ENCODE data around the gene SYAP1.
"Not testable (repeated sequence)": the region's sequence is repeated elsewhere in the genome, so short reads cannot be mapped to it uniquely, and the experiment has no call there.

Gene SYAP1

DNA sequence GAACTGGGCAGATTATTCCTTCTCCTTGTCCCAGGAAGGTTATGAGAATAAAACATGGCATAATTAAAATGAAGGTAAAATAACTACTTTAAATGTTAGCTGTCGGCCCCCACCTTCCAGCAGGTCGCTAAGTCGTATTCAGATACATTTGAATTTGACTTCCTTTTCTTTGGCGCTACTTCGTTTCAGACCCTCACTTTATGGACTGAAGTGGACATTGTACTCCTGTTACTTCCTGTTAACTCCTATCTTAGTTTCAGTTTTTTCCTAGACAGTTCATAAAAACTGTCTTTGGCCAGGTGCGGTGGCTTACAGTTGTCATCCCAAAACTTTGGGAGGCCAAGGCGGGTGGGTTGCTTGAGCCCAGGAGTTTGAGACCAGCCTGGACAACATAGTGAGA lies 5.7 kb downstream of the SYAP1 start:
- DNase-seq (ENCODE audit: low read depth in 2 of 2): no peak

DNA sequence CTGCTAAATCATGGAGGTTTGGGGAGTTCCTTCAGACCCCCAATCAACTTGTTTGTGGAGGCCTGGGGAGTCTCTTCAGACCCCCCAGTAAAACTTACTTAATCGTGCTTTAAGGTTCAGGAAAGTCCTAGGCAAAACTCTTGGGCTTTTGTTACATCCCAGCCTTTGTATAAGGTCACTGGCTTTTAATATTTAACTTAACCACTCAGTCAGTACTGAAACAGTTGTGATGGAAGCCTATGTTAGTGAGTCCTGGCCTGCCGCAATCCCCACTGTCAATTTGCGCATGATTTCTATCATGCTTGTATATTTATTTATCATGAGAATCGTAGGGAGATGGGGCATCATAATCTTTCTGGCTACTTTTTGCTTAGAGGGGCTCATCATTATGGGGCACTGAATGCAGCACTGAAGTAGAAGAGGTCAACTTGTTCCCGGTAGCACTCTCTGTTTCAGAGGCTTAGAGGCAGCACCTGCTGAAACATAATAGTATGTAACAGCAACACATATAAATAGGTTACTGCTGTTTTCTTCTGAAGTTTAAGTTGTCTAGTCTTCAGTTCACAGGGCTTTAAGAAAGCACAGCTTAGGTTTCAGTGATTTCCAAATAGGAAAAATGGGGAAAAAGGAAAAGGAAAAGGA lies 7.1 kb downstream of the SYAP1 start:
- DNase-seq (ENCODE audit: low read depth in 2 of 2): not testable (repeated sequence)

DNA sequence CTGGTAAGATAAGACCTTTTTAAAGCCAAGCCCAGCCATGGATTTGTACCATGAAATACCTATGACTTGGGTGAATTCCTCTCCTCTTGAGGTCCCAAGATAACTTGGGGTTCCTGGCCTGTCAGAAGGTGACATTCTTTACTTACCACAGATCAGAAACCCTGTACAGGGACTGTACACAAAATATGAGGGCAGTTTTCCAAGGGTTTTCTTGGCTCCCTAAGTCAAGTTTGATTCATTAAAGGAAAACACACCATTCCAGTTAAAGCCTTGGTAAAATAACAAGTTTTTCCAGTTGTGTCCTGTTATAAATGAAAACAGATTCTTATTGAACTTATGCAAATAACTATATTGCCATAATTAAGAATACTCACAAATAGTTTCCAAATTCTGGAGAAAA lies 8.2 kb downstream of the SYAP1 start:
- no peak for DNase-seq (ENCODE audit: low read depth in 2 of 2)

DNA sequence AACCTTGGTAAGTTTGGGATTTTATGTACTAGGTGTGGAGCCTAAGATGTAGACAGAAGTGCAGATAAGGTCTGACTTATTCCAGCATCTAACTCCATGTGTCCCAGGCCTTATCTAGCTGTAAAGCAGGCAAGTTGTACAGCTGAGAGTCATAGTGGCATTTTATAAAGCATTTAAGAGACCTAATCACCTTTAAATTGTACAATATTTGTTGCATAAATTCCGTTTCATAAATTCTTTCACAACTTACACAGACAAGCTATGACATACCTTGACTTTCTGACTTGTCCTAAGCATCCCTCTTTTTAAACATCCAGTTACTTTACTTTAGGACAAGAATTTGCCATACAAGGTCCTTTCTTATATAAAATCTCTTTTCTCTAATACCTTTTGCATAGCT lies 11.0 kb downstream of the SYAP1 start:
- no peak for DNase-seq (ENCODE audit: low read depth in 2 of 2)

DNA sequence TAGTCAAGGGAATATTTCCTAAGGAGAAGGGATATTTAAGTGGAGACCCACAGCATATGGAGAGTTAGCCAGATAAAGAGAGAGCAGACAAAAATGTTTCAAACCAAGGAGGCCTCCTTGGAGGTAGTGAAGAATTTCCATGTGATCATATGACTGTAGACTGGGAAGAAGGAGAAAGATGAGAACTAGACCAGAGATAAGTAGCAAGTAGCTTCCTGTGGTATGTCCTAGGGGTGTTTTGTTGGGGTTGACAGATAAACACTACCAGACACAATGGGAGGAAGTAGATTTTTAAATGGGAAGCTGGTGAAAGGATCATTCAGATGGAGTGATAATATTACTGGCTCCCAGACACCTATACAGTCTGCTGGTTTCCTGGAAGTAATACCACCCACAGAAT lies 13.6 kb downstream of the SYAP1 start:
- no peak for DNase-seq (ENCODE audit: low read depth in 2 of 2)

DNA sequence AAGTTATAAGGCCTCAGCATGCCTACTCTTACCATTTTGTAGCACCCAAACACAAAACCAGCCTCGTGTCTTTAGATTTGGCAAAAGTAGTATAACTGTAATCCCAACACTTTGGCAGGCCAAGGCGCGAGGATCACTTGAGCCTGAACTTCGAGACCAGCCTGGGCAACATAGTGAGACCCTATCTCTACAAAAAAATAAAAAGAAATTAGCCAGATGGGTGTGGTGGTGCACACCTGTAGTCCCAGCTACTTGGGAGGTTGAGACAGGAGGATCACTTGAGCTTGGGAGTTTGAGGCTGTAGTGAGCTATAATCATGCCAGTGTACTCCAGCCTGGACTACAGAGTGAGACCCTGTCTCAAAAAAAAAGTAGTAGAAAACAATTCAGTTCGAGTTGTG lies 17.6 kb downstream of the SYAP1 start:
- no peak for DNase-seq (ENCODE audit: low read depth in 2 of 2)

DNA sequence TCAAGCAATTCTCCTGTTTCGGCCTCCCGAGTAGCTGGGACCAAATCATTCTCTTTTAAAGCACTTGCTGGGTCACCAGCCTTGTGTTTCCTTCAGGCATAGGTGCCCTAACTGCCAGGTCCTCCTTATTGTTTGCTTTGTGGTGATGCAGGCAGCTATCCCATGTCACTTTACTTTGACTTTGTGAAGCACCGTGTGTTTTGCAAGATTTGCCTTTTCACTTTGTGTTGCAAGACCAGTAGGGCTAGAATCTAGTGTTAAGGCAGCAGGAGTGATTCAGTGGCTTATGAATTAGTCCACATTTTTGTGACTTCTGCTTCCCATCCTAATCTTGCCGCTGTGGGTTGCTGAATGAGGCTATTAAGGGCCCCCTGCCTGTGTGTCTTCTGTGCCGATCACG lies 20.2 kb downstream of the SYAP1 start:
- DNase-seq (ENCODE audit: low read depth in 2 of 2): no peak

DNA sequence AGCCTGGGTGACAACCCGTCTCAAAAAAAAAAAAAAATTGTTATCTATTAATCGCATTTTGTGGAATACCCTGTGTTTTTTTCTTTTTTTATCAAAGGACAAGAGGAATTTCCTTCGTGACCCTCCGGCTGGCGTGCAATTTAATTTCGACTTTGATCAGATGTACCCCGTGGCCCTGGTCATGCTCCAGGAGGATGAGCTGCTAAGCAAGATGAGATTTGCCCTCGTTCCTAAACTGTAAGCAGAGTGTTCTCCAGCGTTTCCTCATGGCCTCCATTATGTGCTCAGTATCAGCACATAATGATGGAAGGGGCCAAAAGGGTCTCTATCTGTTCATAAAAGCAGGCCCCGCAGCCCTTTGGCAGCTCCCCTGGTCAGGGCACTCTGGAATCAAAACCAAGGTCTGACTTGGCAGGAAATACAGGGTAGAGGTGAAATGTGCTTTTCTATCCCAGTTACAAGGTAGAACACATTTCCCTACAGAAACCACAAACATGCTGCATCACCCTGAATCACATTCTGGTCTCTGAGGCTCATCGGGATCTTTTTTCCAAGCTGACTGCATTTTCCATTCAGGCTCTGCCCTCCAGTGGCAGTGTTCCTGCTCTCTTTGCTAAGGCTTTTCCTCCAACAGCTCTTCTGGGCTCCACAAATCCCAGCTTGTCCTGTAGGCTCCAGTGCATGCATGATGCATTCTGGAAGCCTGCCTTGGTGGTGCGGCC lies 24.4 kb downstream of the SYAP1 start:
- no peak for DNase-seq (ENCODE audit: low read depth in 2 of 2)

DNA sequence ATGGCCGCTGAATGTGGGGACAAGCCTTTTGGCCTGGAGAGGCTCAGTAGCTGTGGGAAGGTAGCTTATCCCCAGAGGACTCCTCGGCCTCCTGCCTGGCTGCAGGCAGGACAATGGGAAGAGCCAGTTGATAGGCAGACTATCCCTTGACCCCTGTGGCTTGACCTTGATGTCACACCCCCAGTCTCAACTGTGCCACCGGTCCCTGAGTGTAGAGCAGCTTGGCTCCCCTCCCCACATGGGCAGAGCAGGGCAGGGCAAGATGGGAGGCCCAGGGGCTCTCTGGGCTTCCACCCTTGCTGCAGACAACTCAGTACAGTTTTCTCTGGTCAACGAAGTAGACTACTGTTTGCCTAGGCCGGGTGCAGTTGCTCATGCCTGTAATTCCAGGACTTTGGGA lies 25.7 kb downstream of the SYAP1 start:
- DNase-seq (ENCODE audit: low read depth in 2 of 2): no peak

DNA sequence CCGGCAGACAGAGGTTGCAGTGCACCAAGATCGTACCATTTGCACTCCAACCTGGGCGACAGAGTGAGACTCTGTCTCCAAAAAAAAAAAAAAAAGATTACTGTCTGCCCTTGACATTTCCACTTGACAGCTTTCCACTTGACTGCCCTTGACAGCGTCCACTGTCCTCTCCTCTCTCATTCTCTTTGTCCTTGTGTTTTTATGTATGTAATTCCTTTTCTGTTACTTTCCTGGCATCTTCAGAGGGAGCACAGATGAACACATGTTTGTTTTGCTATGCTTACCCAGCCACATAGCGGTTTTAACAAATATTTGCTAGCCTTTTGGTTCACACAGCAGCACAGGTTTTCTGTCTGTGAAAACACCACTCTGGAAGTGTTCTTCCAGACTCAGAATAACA lies 26.2 kb downstream of the SYAP1 start:
- DNase-seq (ENCODE audit: low read depth in 2 of 2): no peak

DNA sequence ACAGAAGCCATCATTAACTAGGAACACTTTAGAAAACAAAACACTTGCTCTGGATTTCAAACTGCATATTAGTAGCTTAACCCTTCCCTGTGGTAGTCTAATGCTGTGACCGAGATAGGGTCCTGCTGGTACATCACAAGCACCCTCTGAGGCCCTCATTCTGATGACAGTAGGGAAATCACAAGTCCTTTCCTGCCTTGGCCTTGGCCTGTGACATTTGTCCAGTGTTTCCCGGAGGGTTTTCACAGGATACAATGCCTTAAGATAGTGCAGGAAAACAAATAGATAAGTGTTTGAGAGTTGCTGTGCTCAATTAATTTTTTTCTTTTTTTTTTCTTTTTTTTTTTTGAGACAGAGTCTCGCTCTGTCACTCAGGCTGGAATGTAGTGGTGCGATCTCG lies 29.0 kb downstream of the SYAP1 start:
- DNase-seq (ENCODE audit: low read depth in 2 of 2): no peak

DNA sequence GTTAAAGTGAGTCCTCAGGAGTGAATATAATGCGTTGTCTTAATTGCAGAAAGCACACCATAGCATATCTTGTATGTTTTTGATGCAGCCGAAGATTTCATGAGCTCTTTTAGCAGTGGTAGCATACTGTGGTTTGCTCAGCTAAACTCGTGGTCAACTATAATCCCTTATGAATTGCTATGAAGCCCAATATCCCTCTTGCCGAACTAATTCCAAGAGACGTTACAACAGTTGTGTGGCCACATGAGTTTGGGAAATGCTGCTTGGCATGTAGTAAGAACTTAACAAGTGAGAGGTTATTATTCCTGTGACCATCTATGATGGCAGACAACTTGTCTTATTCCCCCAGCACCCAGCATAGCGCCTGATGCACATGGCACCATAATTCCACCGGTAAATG lies 30.7 kb downstream of the SYAP1 start:
- DNase-seq (ENCODE audit: low read depth in 2 of 2): no peak

DNA sequence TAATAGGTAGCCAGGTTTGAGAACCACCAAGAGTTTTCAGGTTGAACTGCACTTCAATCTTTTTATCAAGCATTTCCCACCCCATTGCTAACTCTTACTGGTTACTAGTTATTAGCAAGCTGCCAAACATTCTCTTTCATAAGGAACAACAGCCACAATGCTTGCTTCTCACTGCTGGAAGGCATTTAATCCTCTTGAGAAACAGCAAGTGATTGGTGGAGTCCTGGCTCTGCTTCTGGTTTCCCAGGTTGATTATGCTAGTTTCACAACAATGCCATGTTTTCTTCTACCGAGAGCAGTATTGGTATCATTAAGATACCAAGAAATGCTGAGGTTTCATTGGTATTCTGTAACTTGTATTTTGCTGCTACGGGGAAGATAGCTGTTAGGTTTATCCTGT lies 34.6 kb downstream of the SYAP1 start:
- DNase-seq (ENCODE audit: low read depth in 2 of 2): no peak

DNA sequence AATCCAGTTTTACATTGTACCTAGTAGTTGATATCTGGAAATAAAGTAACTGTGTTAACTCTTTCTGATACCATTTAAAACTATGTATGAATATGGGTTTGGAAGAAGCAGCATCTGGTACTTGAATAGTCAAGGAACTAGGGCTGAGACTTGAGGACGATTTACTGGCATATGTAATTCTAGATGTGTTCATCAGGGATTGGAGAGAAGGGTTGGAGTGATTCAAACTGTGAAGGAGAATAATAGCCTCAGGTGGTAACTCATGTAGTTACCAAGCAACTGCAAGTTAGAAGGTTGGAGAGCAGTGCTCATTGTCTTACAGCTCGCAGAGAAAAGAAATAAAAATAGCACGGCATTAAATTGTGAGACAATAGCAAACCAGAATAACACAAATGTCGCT lies 37.3 kb downstream of the SYAP1 start:
- DNase-seq (ENCODE audit: low read depth in 2 of 2): no peak

DNA sequence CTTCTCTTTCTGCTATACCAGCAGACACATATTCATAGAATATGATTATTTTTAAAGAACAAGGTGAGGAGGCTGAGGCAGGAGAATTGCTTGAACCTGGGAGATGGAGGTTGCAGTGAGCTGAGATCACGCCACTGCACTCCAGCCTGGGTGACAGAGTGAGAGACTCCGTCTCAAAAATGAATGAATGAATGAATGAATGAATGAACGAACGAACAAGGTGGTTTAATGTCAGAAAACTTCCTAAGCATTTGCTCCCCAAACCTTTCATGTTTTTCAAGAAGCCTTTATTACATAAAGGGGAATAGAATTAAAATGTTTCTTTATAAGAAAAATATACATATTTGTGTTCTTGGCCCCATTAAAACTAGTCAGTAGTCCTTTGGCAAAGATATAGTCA lies 42.1 kb downstream of the SYAP1 start:
- DNase-seq (ENCODE audit: low read depth in 2 of 2): not testable (repeated sequence)

DNA sequence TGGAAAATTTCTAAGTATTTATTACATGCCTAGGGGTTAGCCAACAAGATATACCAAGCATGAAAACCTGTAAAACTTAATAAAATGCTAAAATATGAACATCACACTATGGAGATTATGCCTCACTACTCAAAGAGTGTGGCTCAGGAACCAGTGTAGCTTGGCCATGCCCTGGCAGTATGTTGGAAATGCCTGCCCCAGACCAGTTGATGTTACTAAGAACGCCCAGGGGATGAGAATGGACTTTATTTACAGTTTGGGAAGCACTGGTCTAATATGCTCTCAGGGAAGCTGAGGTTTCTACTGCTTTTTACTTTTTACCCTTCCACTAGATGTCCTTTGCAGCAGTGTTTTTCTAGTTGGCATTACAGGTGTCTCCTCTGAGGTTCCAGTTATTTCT lies 43.2 kb downstream of the SYAP1 start:
- no peak for DNase-seq (ENCODE audit: low read depth in 2 of 2)

DNA sequence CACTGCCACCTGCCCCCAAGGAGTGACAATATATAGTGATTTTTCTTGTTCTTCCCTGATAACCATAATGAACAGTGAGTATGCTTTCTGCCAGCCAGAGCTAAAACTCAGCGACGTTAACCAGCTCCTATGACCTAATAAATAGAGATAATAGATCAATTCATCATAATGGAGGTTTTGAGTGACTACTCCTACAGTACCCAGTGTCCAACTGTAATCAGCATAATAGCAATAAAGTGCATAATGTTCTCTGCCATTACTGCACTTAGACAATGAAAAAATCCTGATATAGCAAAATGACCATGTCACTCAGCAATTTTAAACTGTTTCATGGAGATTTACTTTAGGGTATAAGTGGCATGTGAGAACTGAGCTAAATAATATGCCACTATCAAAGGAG lies 46.2 kb downstream of the SYAP1 start:
- no peak for DNase-seq (ENCODE audit: low read depth in 2 of 2)

DNA sequence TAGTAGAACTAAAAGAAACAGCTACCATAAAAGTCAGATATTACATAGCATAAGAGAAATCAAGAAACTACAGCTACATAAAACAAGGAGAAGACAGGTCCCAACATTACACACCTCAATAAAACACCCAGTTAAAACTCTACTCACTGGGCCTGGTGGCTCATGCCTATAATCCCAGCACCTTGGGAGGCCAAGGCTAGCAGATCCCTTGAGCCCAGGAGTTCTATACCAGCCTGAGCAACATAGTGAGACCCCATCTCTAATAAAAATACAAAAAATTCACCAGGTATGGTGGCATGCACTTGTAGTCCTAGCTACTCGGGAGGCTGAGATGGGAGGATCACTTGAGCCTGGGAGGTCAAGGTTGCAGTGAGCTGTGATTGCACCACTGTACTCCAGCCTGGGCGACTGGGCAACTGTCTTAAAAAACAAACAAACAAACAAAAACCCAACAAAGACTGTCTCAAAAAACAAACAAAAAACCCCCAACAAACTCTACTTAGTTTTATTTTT lies 51.6 kb downstream of the SYAP1 start:
- DNase-seq (ENCODE audit: low read depth in 2 of 2): no peak

DNA sequence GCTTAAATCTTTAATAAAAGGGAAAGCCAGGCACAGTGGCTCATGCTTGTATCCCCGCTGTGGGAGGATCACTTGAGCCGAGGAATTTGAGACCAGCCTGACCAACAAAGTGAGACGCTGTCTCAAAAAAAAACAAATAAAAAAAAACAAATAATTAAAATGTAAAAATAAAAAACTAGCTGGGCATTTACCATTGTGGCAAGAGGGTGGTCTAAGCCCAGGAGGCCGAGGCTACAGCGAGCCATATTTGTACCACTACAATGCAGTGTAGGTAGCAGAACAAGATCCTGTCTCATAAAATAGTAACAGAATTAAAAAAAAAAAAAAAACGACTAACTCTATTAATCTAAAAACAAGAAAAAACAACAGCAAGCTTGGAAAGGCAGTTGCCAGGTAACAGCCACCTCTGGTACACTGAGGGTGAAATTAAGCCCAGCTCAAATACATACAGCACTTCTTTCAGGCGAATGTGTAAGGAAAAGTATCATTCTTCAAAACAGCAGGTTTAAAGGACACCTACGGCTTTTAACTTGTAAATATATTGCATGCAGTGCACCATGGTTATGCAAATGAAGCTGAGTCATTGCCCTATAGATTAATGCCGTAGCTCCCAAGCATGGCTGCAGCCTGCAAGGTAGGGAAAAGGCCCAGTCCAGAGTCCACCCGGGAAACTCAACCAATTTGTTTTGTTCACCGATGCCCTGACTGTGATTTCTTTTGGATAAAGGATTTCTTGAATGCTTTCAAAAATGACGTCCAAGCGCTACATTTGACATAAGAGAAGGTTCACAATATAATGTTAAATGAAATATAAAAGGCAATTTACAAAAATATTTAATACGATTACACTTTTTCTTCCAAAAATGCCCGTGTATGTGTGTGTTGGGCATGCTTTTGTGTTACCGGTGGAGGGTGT lies 52.3 kb downstream of the SYAP1 start:
- DNase-seq (ENCODE audit: low read depth in 2 of 2): no peak

DNA sequence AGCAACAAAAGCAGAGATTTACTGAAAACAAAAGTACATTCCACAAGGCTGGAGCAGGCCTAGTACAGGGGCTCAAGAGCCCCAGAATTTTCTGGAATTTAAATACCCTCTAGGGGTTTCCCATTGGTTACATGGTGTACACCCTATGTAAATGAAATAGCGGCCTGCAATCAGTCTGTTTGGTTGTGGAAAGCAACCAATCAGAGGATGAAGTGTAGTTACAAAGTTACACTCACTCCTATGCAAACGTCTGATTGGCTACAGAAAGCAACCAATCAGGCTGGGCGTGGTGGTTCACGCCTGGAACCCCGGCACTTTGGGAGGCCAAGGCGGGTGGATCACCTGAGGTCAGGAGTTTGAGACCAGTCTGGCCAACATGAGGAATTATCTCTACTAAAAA lies 53.0 kb downstream of the SYAP1 start:
- no peak for DNase-seq (ENCODE audit: low read depth in 2 of 2)

DNA sequence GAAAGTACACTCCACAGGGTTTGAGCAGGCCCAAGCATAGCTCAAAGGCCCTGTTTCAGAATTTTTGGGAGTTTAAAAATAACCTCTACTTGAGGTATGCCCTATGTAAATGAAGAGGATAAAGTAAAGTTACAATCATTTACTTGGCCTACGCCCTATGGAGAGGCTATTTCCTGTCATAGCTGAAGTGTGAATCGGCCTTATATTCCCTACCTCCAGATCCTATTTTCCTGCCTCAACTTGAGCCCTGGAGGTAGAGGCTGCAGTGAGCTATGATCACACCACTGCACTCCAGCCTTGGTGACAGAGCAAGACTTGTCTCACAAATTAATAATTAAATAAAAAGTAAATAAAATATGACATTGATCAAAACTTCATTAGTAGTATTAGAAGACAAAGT lies 55.3 kb downstream of the SYAP1 start:
- no peak for DNase-seq (ENCODE audit: low read depth in 2 of 2)

DNA sequence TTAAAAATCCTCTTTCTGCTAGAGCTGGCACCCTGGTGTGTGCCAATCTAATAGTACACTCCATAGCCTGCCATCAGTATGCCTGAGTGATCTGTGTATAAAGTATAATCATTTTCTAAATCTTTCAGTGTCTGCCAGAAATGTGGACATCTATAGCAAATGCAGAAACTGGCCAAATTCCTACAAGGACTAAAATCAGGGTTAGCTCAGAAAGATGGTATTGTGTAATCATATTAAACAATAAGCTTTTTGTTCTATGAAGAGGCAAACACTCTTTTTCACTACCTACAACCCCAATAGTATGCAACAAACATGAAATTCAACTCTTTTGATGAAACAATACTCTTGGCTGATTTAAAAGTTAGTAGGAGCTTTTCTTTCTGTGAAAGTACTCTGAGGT lies 59.1 kb downstream of the SYAP1 start:
- no peak for DNase-seq (ENCODE audit: low read depth in 2 of 2)

DNA sequence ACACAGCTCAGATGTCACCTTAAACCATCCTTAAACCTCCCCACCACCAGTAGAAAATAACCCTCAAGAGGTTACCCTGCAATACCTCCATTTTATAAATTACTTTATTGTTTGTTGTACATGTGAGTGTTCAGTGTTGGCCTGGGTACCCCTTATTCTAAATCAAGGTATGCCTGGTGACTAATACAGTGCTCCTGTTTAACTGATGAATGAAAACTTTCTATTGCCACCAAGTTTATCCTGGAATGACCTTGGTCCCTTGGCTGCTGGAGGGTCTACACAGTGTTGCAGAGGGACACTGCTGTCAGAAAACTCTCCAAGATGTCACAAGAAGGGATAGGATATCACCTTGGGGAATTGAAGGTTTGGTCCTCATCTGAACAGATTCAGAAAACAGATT lies 59.6 kb downstream of the SYAP1 start:
- no peak for DNase-seq (ENCODE audit: low read depth in 2 of 2)
